K562 (cell line): ENCODE measurements around the gene IQCK. TPM values are rescaled to one million over a fixed set of nuclear protein-coding genes. Genes with fewer than 3 reads are reported as not detected.

ENCODE experiments used
- ZNF311 ChIP-seq: fragments of 250-450 bp; sonication (Bioruptor Pico); IDR thresholded peaks from 2 replicates; pipeline ENCODE4 v1.4.0; 2020; ENCODE audit warnings: mild to moderate bottlenecking, moderate library complexity
- polyA plus RNA-seq, 8 experiments: library from polyadenylated mRNA; depleted of rRNA in 4 of 8; stranded (reverse) in 5 of 8; unstranded in 3 of 8; fragments of >200 nt; fragmentation: Nextera tagmentation in 2 of 8; fragmentation: Illumina TruSeq in 1 of 8; extraction: Ambion mirVana in 2 of 8; extraction: Trizol in 1 of 8; gene quantifications; 2 replicates each; pipeline versions ENCODE4 v1.2.1 to v1.2.3, GENCODE V29; 2011 to 2014; ENCODE audit warnings: inconsistent platforms in 1 of 8, missing spikeins in 1 of 8
- total RNA-seq, 7 experiments: library from RNA; depleted of rRNA in 6 of 7; stranded (reverse); fragments of >200 nt in 6 of 7; fragmentation: Illumina TruSeq in 2 of 7; extraction: Trizol in 2 of 7; gene quantifications; 2 replicates each; pipeline versions ENCODE4 v1.2.1 to v1.2.3, GENCODE V29; 2011 to 2021; ENCODE audit warnings: low replicate concordance in 1 of 7
- TF ChIP-seq, protein P1 (sequence below): fragments of 450-650 bp; IDR thresholded peaks from 2 replicates; pipeline ENCODE4 v1.6.1; 2016; ENCODE audit warnings: mild to moderate bottlenecking, moderate library complexity

IQCK gene
- total and polyA plus RNA-seq, 9 of the 15 experiments (the other 6 are each of a cell fraction or from before 2014, with no cell fraction given) = 5.2 to 12.2 (median 7.3) TPM

DNA sequence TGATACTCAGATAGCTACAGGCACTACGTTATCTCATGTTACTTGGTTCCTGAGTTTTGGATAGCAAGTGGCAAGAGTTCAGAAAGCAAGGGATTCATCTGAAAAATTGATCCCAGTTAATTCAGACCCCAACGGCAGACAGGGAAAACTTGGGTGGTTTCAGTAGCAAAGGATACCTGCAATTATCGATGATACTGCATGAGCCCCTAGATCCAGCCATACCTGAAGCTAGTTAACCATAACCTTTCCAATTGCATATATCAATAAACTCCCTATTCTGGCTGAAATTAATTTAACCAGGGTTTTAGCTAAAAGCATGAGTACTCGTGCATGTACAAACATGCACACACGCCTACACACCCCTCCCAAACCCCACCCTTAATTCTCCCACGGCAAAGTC lies 4.4 kb upstream of the IQCK start (continued):
- TF ChIP-seq, protein P1, sequence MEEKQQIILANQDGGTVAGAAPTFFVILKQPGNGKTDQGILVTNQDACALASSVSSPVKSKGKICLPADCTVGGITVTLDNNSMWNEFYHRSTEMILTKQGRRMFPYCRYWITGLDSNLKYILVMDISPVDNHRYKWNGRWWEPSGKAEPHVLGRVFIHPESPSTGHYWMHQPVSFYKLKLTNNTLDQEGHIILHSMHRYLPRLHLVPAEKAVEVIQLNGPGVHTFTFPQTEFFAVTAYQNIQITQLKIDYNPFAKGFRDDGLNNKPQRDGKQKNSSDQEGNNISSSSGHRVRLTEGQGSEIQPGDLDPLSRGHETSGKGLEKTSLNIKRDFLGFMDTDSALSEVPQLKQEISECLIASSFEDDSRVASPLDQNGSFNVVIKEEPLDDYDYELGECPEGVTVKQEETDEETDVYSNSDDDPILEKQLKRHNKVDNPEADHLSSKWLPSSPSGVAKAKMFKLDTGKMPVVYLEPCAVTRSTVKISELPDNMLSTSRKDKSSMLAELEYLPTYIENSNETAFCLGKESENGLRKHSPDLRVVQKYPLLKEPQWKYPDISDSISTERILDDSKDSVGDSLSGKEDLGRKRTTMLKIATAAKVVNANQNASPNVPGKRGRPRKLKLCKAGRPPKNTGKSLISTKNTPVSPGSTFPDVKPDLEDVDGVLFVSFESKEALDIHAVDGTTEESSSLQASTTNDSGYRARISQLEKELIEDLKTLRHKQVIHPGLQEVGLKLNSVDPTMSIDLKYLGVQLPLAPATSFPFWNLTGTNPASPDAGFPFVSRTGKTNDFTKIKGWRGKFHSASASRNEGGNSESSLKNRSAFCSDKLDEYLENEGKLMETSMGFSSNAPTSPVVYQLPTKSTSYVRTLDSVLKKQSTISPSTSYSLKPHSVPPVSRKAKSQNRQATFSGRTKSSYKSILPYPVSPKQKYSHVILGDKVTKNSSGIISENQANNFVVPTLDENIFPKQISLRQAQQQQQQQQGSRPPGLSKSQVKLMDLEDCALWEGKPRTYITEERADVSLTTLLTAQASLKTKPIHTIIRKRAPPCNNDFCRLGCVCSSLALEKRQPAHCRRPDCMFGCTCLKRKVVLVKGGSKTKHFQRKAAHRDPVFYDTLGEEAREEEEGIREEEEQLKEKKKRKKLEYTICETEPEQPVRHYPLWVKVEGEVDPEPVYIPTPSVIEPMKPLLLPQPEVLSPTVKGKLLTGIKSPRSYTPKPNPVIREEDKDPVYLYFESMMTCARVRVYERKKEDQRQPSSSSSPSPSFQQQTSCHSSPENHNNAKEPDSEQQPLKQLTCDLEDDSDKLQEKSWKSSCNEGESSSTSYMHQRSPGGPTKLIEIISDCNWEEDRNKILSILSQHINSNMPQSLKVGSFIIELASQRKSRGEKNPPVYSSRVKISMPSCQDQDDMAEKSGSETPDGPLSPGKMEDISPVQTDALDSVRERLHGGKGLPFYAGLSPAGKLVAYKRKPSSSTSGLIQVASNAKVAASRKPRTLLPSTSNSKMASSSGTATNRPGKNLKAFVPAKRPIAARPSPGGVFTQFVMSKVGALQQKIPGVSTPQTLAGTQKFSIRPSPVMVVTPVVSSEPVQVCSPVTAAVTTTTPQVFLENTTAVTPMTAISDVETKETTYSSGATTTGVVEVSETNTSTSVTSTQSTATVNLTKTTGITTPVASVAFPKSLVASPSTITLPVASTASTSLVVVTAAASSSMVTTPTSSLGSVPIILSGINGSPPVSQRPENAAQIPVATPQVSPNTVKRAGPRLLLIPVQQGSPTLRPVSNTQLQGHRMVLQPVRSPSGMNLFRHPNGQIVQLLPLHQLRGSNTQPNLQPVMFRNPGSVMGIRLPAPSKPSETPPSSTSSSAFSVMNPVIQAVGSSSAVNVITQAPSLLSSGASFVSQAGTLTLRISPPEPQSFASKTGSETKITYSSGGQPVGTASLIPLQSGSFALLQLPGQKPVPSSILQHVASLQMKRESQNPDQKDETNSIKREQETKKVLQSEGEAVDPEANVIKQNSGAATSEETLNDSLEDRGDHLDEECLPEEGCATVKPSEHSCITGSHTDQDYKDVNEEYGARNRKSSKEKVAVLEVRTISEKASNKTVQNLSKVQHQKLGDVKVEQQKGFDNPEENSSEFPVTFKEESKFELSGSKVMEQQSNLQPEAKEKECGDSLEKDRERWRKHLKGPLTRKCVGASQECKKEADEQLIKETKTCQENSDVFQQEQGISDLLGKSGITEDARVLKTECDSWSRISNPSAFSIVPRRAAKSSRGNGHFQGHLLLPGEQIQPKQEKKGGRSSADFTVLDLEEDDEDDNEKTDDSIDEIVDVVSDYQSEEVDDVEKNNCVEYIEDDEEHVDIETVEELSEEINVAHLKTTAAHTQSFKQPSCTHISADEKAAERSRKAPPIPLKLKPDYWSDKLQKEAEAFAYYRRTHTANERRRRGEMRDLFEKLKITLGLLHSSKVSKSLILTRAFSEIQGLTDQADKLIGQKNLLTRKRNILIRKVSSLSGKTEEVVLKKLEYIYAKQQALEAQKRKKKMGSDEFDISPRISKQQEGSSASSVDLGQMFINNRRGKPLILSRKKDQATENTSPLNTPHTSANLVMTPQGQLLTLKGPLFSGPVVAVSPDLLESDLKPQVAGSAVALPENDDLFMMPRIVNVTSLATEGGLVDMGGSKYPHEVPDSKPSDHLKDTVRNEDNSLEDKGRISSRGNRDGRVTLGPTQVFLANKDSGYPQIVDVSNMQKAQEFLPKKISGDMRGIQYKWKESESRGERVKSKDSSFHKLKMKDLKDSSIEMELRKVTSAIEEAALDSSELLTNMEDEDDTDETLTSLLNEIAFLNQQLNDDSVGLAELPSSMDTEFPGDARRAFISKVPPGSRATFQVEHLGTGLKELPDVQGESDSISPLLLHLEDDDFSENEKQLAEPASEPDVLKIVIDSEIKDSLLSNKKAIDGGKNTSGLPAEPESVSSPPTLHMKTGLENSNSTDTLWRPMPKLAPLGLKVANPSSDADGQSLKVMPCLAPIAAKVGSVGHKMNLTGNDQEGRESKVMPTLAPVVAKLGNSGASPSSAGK = no peak
- no peak for TF ChIP-seq ZNF311 (CRISPR knock-in tag)
